Prostate gland (tissue), 2 donors: ENCODE results near the gene SUMO3.

ENCODE experiments used
- POLR2A ChIP-seq: fragments of 450-650 bp; IDR thresholded peaks from one replicate; pipeline ENCODE4 v1.6.1; 2016; ENCODE audit warnings: antibody characterized with exemption, mild to moderate bottlenecking
- TF ChIP-seq, protein P1 (sequence below), 4 experiments: fragments of 200-600 bp in 2 of 4; fragments of 450-650 bp in 2 of 4; sonication (generic) in 2 of 4; IDR thresholded peaks; 1 replicate in 3 of 4; 2 replicates in 1 of 4; pipeline ENCODE4 v1.5.1; 2016 to 2019; ENCODE audit warnings: antibody characterized with exemption in 4 of 4, mild to moderate bottlenecking in 2 of 4, moderate library complexity in 2 of 4

DNA sequence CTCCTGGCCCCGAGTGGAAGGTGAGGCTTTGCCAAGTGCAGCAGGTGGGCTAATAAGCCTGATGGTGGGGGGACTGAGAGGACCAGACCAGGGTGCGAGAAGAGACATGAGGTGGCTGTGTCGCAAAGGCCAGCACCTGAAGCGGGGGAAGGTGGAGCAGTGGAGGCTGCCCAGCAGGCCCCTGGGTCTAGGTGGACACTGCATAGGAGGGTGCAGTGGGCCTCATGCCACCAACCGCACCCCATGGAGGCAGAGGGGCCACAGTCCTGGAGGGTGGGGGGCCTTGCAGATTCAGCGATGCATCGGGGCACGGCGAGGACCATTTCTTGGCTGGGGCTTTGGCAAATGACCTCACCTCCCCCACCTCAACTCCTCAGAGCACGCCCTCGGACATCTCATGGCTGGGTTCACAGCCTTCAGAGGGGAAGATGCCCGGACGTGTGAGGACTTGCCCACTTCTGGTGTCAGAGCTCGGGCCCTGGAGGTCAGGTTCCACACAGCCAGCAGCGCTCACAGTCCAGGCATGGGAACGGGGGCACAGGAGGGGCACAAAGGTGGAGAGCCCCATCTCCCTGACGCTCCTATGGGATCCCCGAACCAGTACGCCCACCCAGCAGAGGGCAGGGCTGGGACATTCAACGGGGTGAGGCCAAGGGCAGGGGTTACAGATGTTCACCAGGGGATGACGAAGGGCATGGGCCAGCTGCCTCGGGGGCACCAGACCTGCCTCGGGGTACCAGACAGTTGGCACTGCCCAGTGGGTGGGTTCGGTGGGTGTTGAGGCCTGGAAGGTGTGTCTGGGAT, 51.6 kb downstream of the SUMO3 start:
- TF ChIP-seq, protein P1, sequence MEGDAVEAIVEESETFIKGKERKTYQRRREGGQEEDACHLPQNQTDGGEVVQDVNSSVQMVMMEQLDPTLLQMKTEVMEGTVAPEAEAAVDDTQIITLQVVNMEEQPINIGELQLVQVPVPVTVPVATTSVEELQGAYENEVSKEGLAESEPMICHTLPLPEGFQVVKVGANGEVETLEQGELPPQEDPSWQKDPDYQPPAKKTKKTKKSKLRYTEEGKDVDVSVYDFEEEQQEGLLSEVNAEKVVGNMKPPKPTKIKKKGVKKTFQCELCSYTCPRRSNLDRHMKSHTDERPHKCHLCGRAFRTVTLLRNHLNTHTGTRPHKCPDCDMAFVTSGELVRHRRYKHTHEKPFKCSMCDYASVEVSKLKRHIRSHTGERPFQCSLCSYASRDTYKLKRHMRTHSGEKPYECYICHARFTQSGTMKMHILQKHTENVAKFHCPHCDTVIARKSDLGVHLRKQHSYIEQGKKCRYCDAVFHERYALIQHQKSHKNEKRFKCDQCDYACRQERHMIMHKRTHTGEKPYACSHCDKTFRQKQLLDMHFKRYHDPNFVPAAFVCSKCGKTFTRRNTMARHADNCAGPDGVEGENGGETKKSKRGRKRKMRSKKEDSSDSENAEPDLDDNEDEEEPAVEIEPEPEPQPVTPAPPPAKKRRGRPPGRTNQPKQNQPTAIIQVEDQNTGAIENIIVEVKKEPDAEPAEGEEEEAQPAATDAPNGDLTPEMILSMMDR (IDR thresholded peaks at IDR 0.05): no peak
- no peak for TF ChIP-seq POLR2A
